Breast epithelium (tissue), 3 donors: Measurements from ENCODE around the gene LAMB3.

Experiments
- POLR2A ChIP-seq: fragments of 450-650 bp; IDR thresholded peaks from one replicate; pipeline ENCODE4 v1.6.1; 2016; ENCODE audit warnings: antibody characterized with exemption, mild to moderate bottlenecking, moderate library complexity
- TF ChIP-seq, protein P1 (sequence below), 3 donors: fragments of 450-650 bp; IDR thresholded peaks; one replicate each; pipeline ENCODE4 v1.5.1; 2016 to 2017; ENCODE audit warnings: antibody characterized with exemption in 3 of 3, mild to moderate bottlenecking in 3 of 3, moderate library complexity in 3 of 3

DNA sequence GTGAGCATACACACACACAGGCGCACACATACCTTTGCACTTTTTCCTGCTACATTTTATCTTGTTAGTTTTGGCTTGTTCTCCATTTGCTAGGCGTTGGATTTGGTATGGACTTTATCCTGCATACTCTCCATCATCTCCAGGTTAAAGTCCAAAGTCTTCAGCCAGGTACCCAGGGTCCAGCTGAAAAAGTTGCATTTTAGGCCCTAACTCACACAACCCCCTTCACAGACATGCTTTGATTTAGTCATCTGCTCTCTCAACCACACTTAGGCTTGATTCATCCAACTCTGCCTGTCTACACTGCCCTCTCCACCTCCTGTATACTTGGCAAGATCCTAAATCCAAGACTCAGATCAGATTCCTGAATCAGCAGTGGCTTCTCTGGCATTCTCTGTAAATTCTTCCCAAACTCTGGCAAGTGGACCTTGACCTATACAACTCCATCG is 10.7 kb upstream of the LAMB3 start:
- TF ChIP-seq, protein P1, sequence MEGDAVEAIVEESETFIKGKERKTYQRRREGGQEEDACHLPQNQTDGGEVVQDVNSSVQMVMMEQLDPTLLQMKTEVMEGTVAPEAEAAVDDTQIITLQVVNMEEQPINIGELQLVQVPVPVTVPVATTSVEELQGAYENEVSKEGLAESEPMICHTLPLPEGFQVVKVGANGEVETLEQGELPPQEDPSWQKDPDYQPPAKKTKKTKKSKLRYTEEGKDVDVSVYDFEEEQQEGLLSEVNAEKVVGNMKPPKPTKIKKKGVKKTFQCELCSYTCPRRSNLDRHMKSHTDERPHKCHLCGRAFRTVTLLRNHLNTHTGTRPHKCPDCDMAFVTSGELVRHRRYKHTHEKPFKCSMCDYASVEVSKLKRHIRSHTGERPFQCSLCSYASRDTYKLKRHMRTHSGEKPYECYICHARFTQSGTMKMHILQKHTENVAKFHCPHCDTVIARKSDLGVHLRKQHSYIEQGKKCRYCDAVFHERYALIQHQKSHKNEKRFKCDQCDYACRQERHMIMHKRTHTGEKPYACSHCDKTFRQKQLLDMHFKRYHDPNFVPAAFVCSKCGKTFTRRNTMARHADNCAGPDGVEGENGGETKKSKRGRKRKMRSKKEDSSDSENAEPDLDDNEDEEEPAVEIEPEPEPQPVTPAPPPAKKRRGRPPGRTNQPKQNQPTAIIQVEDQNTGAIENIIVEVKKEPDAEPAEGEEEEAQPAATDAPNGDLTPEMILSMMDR (IDR thresholded peaks at IDR 0.05), result no peak
- no peak for TF ChIP-seq POLR2A
